Left ventricle myocardium inferior (tissue), 1 donor: Measurements from ENCODE around the gene DGKA. TPM values are rescaled to one million over a fixed set of nuclear protein-coding genes. Genes with fewer than 3 reads are reported as not detected.
A peak's percentile ranks its signal among the peaks of the same experiment; 100 is the strongest.

ENCODE experiments used
- DNase-seq: peaks from one replicate; pipeline ENCODE4 v3.0.0-alpha.2; 2020
- H3K27ac ChIP-seq: fragments of 200-600 bp; replicated peaks from 2 replicates; pipeline ENCODE4 v1.8.0; 2021
- H3K27me3 ChIP-seq: fragments of 200-600 bp; 2 replicates; pipeline ENCODE4 v1.8.0; 2021; ENCODE audit warnings: low read depth
- H3K36me3 ChIP-seq: fragments of 200-600 bp; 2 replicates; pipeline ENCODE4 v1.8.0; 2021
- H3K4me1 ChIP-seq: fragments of 200-600 bp; 2 replicates; pipeline ENCODE4 v1.8.0; 2021
- H3K4me3 ChIP-seq: fragments of 200-600 bp; 2 replicates; pipeline ENCODE4 v1.8.0; 2021; ENCODE audit warnings: mild to moderate bottlenecking, moderate library complexity
- H3K9me3 ChIP-seq: fragments of 200-600 bp; replicated peaks from 2 replicates; pipeline ENCODE4 v1.8.0; 2021
- CTCF ChIP-seq: fragments of 200-600 bp; IDR thresholded peaks from 2 replicates; pipeline ENCODE4 v1.8.0; 2021; ENCODE audit warnings: antibody characterized with exemption, mild to moderate bottlenecking, borderline replicate concordance
- intact Hi-C: fragments of 100-400 bp; cut with micrococcal nuclease; formaldehyde crosslinking; loops from one replicate; pipeline ENCODE4 v1.11.0; 2022
- total RNA-seq: library from RNA; stranded (reverse); fragmentation: NEBNext Ultra II Directional; extraction: Animal tissue kit (Norgen Biotek cat#: 25700); gene quantifications from one replicate; pipeline ENCODE4 v1.2.1, GENCODE V29; 2021
- donor health status: DM: no; HTN: yes; CAD: no; lungs with severe emphysema.

Gene DGKA
- total RNA-seq, 1 donor from 2014 or later = 6.5 TPM

GRCh38 chr12:55926738-55927587 is 4.0 kb upstream of the DGKA start:
- peak; percentile 87 for DNase-seq
- Histone ChIP-seq H3K4me3 (peak overlapping the region; percentile 83), H3K9me3 (no peaks in the 10 kb centered on the region), H3K4me1 (peaks cover 60% of the 10 kb centered on the region), H3K27ac (peak overlapping the region; percentile 91), H3K36me3 (peaks cover 12% of the 10 kb centered on the region), H3K27me3 (no peaks in the 10 kb centered on the region)
- peak; percentile 79 for TF ChIP-seq CTCF
- intact Hi-C loops = no loop called here

GRCh38 chr12:55927588-55928502 is 3.1 kb upstream of the DGKA start, which contains the start of gene PYM1:
Gene PYM1 (minus strand): TSS chr12:55927894. CDS start chr12:55927761, 133 bp downstream.
- peaks cover 5% of the 10 kb centered on the region for H3K36me3 ChIP-seq
- peak within 1 kb of the TSS; percentile 91 for H3K27ac ChIP-seq
- DNase-seq = peak; percentile 80
- H3K9me3 ChIP-seq = no peaks in the 10 kb centered on the region
- peak within 1 kb of the TSS; percentile 83 for H3K4me3 ChIP-seq
- H3K4me1 ChIP-seq = peaks cover 67% of the 10 kb centered on the region
- H3K27me3 ChIP-seq = no peaks in the 10 kb centered on the region
- intact Hi-C loops = no loop called here
- TF ChIP-seq CTCF = no peak

DNA sequence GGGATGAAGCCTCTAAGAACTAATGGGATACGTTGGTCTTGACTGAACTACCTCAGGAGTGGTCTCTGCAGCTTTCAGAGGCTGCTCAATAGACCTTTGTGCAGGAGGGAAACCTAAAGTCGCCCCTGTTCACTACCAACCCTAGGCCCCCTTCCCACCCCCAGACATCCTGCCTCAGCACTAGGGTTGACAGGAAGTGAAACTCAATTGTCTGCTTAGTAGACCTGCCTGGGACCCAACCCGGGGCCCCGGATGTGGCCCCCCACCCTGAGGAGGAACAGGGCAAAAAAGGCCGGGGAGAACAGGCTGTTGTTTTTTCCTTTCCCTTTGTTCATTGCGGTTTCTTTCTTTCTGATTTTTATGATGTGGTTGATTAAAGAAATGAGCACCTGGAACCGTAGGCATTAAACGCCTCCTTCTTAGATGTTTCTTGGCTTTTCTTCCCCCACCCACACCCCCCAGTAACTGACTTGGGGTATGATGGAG is 1.6 kb upstream of the DGKA start:
- Histone ChIP-seq H3K4me1 (peaks cover 75% of the 10 kb centered on the region), H3K4me3 (no peak overlapping the region), H3K36me3 (no peaks in the 10 kb centered on the region), H3K27me3 (no peaks in the 10 kb centered on the region), H3K9me3 (no peaks in the 10 kb centered on the region), H3K27ac (peak overlapping the region; percentile 91)
- TF ChIP-seq CTCF = no peak
- no peak for DNase-seq
- intact Hi-C loops = no loop called here

- Histone ChIP-seq H3K4me1 (peaks cover 70% of the 10 kb centered on the region), H3K27me3 (no peaks in the 10 kb centered on the region), H3K9me3 (no peaks in the 10 kb centered on the region), H3K36me3 (no peaks in the 10 kb centered on the region), H3K4me3 (peak overlapping the region; percentile 84), H3K27ac (peak overlapping the region; percentile 81)
- intact Hi-C loops = loop anchor here (10.0 kb wide), 1 partner anchor 107 kb away; the partner anchor contains the start of gene DNAJC14
- no peak for TF ChIP-seq CTCF
- peak; percentile 15 for DNase-seq
Observed at GRCh38 chr12:55931317-55931779, 386 bp downstream of the DGKA start.
